Measurements from ENCODE around the gene FOXD4.
"Not testable (repeated sequence)": the region's sequence is repeated elsewhere in the genome, so short reads cannot be mapped to it uniquely, and the experiment has no call there.

The FOXD4 gene

DNA sequence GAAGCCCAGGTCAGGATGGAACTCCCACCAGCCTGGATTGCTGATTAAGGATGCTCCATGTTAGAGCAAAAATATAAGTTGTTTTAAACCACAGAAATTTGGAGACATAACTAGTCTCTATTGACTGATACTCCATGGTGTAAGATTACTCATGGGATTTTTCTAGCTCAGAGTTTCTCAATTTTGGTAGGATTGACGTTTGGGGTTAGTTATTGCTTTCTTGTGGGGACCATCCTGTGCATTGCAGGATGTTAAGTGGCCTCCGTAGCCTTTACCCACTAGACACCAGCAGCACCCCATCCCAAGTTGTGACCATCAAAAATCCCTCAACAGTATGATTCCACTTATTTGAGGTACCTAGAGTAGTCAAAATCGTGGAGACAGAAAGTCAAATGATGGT lies 19.4 kb downstream of the FOXD4 start:
- not testable (repeated sequence) for H3K9ac ChIP-seq (ENCODE audit: low read length); H2BK120ac ChIP-seq (ENCODE audit: low read depth, low read length); H4K8ac ChIP-seq (ENCODE audit: low read depth, low read length); H3K36me3 ChIP-seq (ENCODE audit: control insufficient read depth, insufficient read depth, low read length); H3K4me2 ChIP-seq (ENCODE audit: low read length); H3K79me1 ChIP-seq (ENCODE audit: low read length); H3K4ac ChIP-seq (ENCODE audit: low read depth, low read length); H3K79me2 ChIP-seq (ENCODE audit: control insufficient read depth, insufficient read depth, low read length); DNase-seq; H3K56ac ChIP-seq (ENCODE audit: low read length); H3K23ac ChIP-seq (ENCODE audit: low read length); H2BK5ac ChIP-seq (ENCODE audit: low read length); H3K18ac ChIP-seq (ENCODE audit: low read length); H3K4me3 ChIP-seq (ENCODE audit: low read length); H3K27me3 ChIP-seq (ENCODE audit: insufficient read depth, low read length, poor library complexity); H2BK15ac ChIP-seq (replicated peaks; ENCODE audit: low read depth); H3K4me1 ChIP-seq (ENCODE audit: control insufficient read depth, low read depth, low read length); H4K5ac ChIP-seq (ENCODE audit: low read length); H2AK5ac ChIP-seq (ENCODE audit: low read length); H3K27ac ChIP-seq (ENCODE audit: low read depth, low read length)
- WGBS (ENCODE audit: extremely low coverage, insufficient coverage, low lambda C conversion rate): no CpG with 5 or more reads among the region's 3 CpGs

DNA sequence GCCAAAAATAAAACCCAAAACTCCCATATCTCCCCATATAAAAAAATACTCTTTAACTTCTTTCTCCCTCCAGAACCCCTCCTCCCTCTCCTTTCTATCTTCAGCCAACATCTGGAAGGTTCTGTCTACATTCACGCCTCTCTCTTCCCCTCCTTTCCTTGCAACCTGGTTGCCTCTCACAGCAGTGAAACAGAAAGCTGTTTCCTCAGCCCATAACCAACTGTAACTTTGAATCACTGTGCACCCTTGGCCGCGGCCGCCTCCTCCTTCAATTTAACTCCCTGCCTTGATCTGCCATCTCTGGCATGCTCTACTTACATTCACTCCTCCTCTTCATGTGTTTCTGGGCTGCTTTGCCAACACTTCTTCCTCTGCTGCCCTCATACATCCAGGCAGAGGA lies 23.2 kb downstream of the FOXD4 start:
- H3K4me3 ChIP-seq (ENCODE audit: low read length); H3K4me1 ChIP-seq (ENCODE audit: control insufficient read depth, low read depth, low read length); H3K18ac ChIP-seq (ENCODE audit: low read length); H2BK120ac ChIP-seq (ENCODE audit: low read depth, low read length); DNase-seq; H3K23ac ChIP-seq (ENCODE audit: low read length); H2AK5ac ChIP-seq (ENCODE audit: low read length); H3K4ac ChIP-seq (ENCODE audit: low read depth, low read length); H2BK15ac ChIP-seq (replicated peaks; ENCODE audit: low read depth); H2BK5ac ChIP-seq (ENCODE audit: low read length); H4K8ac ChIP-seq (ENCODE audit: low read depth, low read length); H3K79me2 ChIP-seq (ENCODE audit: control insufficient read depth, insufficient read depth, low read length); H3K9ac ChIP-seq (ENCODE audit: low read length); H3K27me3 ChIP-seq (ENCODE audit: insufficient read depth, low read length, poor library complexity); H3K27ac ChIP-seq (ENCODE audit: low read depth, low read length); H3K36me3 ChIP-seq (ENCODE audit: control insufficient read depth, insufficient read depth, low read length); H3K79me1 ChIP-seq (ENCODE audit: low read length); H3K4me2 ChIP-seq (ENCODE audit: low read length); H4K5ac ChIP-seq (ENCODE audit: low read length); H3K56ac ChIP-seq (ENCODE audit: low read length): not testable (repeated sequence)
- no CpG with 5 or more reads among the region's 4 CpGs for WGBS (ENCODE audit: extremely low coverage, insufficient coverage, low lambda C conversion rate)

DNA sequence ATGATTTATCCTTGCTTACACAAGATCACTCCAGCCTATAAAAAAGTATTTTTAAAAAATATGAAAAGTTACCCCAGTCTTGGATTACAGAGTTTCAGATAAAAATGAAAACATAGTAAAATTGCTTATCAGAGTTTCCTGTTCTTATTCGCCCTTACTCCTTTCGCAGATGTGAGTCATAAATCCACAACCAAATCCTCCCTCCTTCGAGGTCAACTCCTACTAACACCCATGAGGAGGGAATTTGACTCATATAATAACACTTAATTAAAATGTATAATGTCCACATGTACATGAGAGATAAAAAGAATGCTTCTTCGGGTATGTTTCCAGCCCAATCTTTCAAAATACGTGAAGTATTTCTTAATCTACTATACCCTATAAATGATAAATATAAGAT lies 23.9 kb downstream of the FOXD4 start:
- H3K4me3 ChIP-seq (ENCODE audit: low read length); H3K27me3 ChIP-seq (ENCODE audit: insufficient read depth, low read length, poor library complexity); H2BK5ac ChIP-seq (ENCODE audit: low read length); H3K79me2 ChIP-seq (ENCODE audit: control insufficient read depth, insufficient read depth, low read length); DNase-seq; H3K56ac ChIP-seq (ENCODE audit: low read length); H2BK15ac ChIP-seq (replicated peaks; ENCODE audit: low read depth); H2AK5ac ChIP-seq (ENCODE audit: low read length); H2BK120ac ChIP-seq (ENCODE audit: low read depth, low read length); H3K18ac ChIP-seq (ENCODE audit: low read length); H3K4me2 ChIP-seq (ENCODE audit: low read length); H3K79me1 ChIP-seq (ENCODE audit: low read length); H3K9ac ChIP-seq (ENCODE audit: low read length); H4K8ac ChIP-seq (ENCODE audit: low read depth, low read length); H3K27ac ChIP-seq (ENCODE audit: low read depth, low read length); H3K23ac ChIP-seq (ENCODE audit: low read length); H3K4ac ChIP-seq (ENCODE audit: low read depth, low read length); H4K5ac ChIP-seq (ENCODE audit: low read length); H3K36me3 ChIP-seq (ENCODE audit: control insufficient read depth, insufficient read depth, low read length); H3K4me1 ChIP-seq (ENCODE audit: control insufficient read depth, low read depth, low read length): not testable (repeated sequence)
- WGBS (ENCODE audit: extremely low coverage, insufficient coverage, low lambda C conversion rate): no CpG with 5 or more reads among the region's 5 CpGs

DNA sequence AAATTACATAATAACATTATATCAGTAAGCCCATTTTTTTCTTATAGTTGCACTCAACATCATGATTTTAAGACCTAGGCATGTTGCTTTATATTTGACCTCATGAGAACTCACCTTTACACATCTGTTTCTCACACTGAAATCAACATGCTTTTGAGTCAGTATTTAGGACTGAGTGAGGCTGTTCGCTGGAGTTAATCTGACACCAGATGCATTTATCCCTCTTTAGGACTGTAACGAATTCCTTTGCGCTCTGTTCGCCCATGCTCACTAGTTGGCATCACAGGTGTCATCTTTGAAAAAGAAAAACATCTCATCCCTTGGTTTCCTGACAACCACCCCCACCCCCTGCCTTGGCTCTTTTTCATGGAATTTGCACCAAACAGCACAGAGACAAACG lies 24.3 kb downstream of the FOXD4 start:
- H2BK5ac ChIP-seq (ENCODE audit: low read length); H3K23ac ChIP-seq (ENCODE audit: low read length); H2AK5ac ChIP-seq (ENCODE audit: low read length); H3K4me3 ChIP-seq (ENCODE audit: low read length); H3K56ac ChIP-seq (ENCODE audit: low read length); DNase-seq; H3K4ac ChIP-seq (ENCODE audit: low read depth, low read length); H3K79me1 ChIP-seq (ENCODE audit: low read length); H2BK15ac ChIP-seq (replicated peaks; ENCODE audit: low read depth); H2BK120ac ChIP-seq (ENCODE audit: low read depth, low read length); H4K8ac ChIP-seq (ENCODE audit: low read depth, low read length); H3K9ac ChIP-seq (ENCODE audit: low read length); H3K4me2 ChIP-seq (ENCODE audit: low read length); H3K18ac ChIP-seq (ENCODE audit: low read length); H3K36me3 ChIP-seq (ENCODE audit: control insufficient read depth, insufficient read depth, low read length); H3K79me2 ChIP-seq (ENCODE audit: control insufficient read depth, insufficient read depth, low read length); H3K27me3 ChIP-seq (ENCODE audit: insufficient read depth, low read length, poor library complexity); H4K5ac ChIP-seq (ENCODE audit: low read length); H3K27ac ChIP-seq (ENCODE audit: low read depth, low read length); H3K4me1 ChIP-seq (ENCODE audit: control insufficient read depth, low read depth, low read length): not testable (repeated sequence)
- no CpG with 5 or more reads among the region's 5 CpGs for WGBS (ENCODE audit: extremely low coverage, insufficient coverage, low lambda C conversion rate)

DNA sequence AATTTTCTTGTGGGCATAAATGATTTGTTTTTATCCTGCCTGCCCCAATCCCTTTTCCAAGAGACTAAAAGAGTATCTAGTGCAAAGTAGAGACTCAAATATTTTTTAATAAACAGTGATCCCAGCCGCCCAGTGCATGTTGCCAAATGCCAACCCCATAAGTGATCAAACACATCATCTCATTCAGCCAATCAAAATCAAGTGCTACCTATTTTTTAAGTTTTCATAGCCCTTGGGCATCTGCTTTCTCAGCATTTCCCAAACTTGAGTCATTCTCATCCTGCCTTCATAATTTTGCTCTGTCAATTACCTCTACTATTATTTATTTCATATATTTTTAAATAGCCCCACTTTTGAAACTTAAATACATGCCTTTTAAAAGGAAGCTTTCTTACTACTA lies 27.4 kb downstream of the FOXD4 start:
- not testable (repeated sequence) for H3K79me1 ChIP-seq (ENCODE audit: low read length); H2AK5ac ChIP-seq (ENCODE audit: low read length); H3K4me3 ChIP-seq (ENCODE audit: low read length); H3K79me2 ChIP-seq (ENCODE audit: control insufficient read depth, insufficient read depth, low read length); DNase-seq; H3K4me2 ChIP-seq (ENCODE audit: low read length); H3K27me3 ChIP-seq (ENCODE audit: insufficient read depth, low read length, poor library complexity); H4K5ac ChIP-seq (ENCODE audit: low read length); H3K56ac ChIP-seq (ENCODE audit: low read length); H3K4ac ChIP-seq (ENCODE audit: low read depth, low read length); H3K18ac ChIP-seq (ENCODE audit: low read length); H2BK120ac ChIP-seq (ENCODE audit: low read depth, low read length); H2BK15ac ChIP-seq (replicated peaks; ENCODE audit: low read depth); H3K27ac ChIP-seq (ENCODE audit: low read depth, low read length); H4K8ac ChIP-seq (ENCODE audit: low read depth, low read length); H3K4me1 ChIP-seq (ENCODE audit: control insufficient read depth, low read depth, low read length); H3K23ac ChIP-seq (ENCODE audit: low read length); H3K36me3 ChIP-seq (ENCODE audit: control insufficient read depth, insufficient read depth, low read length); H2BK5ac ChIP-seq (ENCODE audit: low read length); H3K9ac ChIP-seq (ENCODE audit: low read length)
- no CpG with 5 or more reads among the region's 1 CpG for WGBS (ENCODE audit: extremely low coverage, insufficient coverage, low lambda C conversion rate)

DNA sequence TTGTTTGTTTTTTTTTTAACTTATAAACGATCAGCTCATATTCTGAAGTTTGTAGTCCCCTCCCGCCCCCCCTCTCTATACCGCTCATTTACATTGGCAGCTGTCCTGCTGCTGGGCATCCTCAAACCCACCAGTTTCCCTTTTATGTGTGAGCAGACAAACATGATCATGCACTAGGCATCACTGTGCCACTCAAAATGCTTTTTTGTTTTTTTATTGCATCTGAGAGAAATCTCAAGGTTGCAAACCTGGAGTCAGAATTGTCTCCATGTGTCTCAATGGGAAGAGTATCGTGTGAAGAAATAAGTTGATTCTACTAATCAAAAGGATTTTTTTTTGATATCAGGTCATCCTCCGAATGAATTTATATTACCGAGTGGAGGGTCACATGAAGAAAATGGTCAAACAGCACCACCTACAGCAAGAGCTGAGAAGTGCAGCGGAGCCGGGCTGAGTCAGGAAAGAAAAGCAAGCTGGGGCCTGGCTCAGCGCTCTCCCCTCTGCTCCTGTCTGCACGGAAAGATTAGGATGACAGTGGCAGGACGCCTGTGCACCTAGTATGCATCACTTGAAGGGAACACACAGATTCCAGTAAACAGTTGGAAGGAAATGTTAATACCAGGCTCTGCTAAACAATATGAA lies 29.7 kb downstream of the FOXD4 start:
- H3K4me3 ChIP-seq (ENCODE audit: low read length); H3K4me1 ChIP-seq (ENCODE audit: control insufficient read depth, low read depth, low read length); H3K27ac ChIP-seq (ENCODE audit: low read depth, low read length); H2BK5ac ChIP-seq (ENCODE audit: low read length); H3K79me2 ChIP-seq (ENCODE audit: control insufficient read depth, insufficient read depth, low read length); H4K8ac ChIP-seq (ENCODE audit: low read depth, low read length); H4K5ac ChIP-seq (ENCODE audit: low read length); H2AK5ac ChIP-seq (ENCODE audit: low read length); H3K9ac ChIP-seq (ENCODE audit: low read length); H3K4ac ChIP-seq (ENCODE audit: low read depth, low read length); H3K4me2 ChIP-seq (ENCODE audit: low read length); H3K18ac ChIP-seq (ENCODE audit: low read length); H3K27me3 ChIP-seq (ENCODE audit: insufficient read depth, low read length, poor library complexity); H3K23ac ChIP-seq (ENCODE audit: low read length); H3K56ac ChIP-seq (ENCODE audit: low read length); H2BK15ac ChIP-seq (replicated peaks; ENCODE audit: low read depth); DNase-seq; H3K79me1 ChIP-seq (ENCODE audit: low read length); H2BK120ac ChIP-seq (ENCODE audit: low read depth, low read length); H3K36me3 ChIP-seq (ENCODE audit: control insufficient read depth, insufficient read depth, low read length): not testable (repeated sequence)
- no CpG with 5 or more reads among the region's 11 CpGs for WGBS (ENCODE audit: extremely low coverage, insufficient coverage, low lambda C conversion rate)

All from mesendoderm (in vitro differentiated cells).